HEK293T (cell line): ENCODE data around the gene FNDC3B.

ENCODE experiments used
- ARNT ChIP-seq: fragments of 450-650 bp; IDR thresholded peaks from 2 replicates; pipeline ENCODE4 v1.6.1; 2017; ENCODE audit warnings: mild to moderate bottlenecking
- BHLHE40 ChIP-seq: fragments of 450-650 bp; IDR thresholded peaks from 2 replicates; pipeline ENCODE4 v1.6.1; 2016; ENCODE audit warnings: mild to moderate bottlenecking, moderate library complexity, borderline replicate concordance
- FOXA1 ChIP-seq: fragments of 450-650 bp; IDR thresholded peaks from 2 replicates; pipeline ENCODE4 v1.6.1; 2016; ENCODE audit warnings: mild to moderate bottlenecking
- FOXK2 ChIP-seq: fragments of 450-650 bp; IDR thresholded peaks from 2 replicates; pipeline ENCODE4 v1.6.1; 2016; ENCODE audit warnings: mild to moderate bottlenecking
- FOXM1 ChIP-seq: fragments of 450-650 bp; IDR thresholded peaks from 2 replicates; pipeline ENCODE4 v1.6.1; 2017; ENCODE audit warnings: mild to moderate bottlenecking, borderline replicate concordance
- L3MBTL2 ChIP-seq: fragments of 450-650 bp; conservative IDR thresholded peaks from 2 replicates; pipeline ENCODE4 v1.6.1; 2016; ENCODE audit warnings: mild to moderate bottlenecking
- NFRKB ChIP-seq: fragments of 450-650 bp; IDR thresholded peaks from 2 replicates; pipeline ENCODE4 v1.6.1; 2016; ENCODE audit warnings: mild to moderate bottlenecking, moderate library complexity
- SP1 ChIP-seq: fragments of 450-650 bp; IDR thresholded peaks from 2 replicates; pipeline ENCODE4 v1.6.1; 2017
- SUZ12 ChIP-seq: fragments of 450-650 bp; IDR thresholded peaks from 2 replicates; pipeline ENCODE4 v1.6.1; 2016; ENCODE audit warnings: mild to moderate bottlenecking
- ZNF384 ChIP-seq: fragments of 450-650 bp; IDR thresholded peaks from 2 replicates; pipeline ENCODE4 v1.6.1; 2016
- TF ChIP-seq, protein P1 (sequence below): fragments of 450-650 bp; IDR thresholded peaks from 2 replicates; pipeline ENCODE4 v1.6.1; 2016

GRCh38 chr3:172208586-172209332, 169.4 kb downstream of the FNDC3B start:
- TF ChIP-seq SP1 (no peak), FOXM1 (no peak), BHLHE40 (no peak), FOXK2 (no peak), ZNF384 (no peak), SUZ12 (no peak), FOXA1 (no peak), ARNT (no peak), L3MBTL2 (no peak), NFRKB (no peak)
- TF ChIP-seq, protein P1, sequence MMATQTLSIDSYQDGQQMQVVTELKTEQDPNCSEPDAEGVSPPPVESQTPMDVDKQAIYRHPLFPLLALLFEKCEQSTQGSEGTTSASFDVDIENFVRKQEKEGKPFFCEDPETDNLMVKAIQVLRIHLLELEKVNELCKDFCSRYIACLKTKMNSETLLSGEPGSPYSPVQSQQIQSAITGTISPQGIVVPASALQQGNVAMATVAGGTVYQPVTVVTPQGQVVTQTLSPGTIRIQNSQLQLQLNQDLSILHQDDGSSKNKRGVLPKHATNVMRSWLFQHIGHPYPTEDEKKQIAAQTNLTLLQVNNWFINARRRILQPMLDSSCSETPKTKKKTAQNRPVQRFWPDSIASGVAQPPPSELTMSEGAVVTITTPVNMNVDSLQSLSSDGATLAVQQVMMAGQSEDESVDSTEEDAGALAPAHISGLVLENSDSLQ: no peak
